OCI-LY3 (cell line): ENCODE results near the gene FRMD4B.

Source experiments
- CTCF ChIP-seq: fragments of 200-600, 300-600 bp; sonication (generic); IDR thresholded peaks from 2 replicates; pipeline ENCODE4 v1.5.1; 2014; ENCODE audit warnings: antibody characterized with exemption, low read length, low read depth
- EZH2phosphoT487 ChIP-seq: fragments of 200-600 bp; shearing (Covaris generic); IDR thresholded peaks from 2 replicates; pipeline ENCODE4 v1.6.1; 2018; ENCODE audit warnings: antibody characterized with exemption, mixed run types, low read depth

DNA sequence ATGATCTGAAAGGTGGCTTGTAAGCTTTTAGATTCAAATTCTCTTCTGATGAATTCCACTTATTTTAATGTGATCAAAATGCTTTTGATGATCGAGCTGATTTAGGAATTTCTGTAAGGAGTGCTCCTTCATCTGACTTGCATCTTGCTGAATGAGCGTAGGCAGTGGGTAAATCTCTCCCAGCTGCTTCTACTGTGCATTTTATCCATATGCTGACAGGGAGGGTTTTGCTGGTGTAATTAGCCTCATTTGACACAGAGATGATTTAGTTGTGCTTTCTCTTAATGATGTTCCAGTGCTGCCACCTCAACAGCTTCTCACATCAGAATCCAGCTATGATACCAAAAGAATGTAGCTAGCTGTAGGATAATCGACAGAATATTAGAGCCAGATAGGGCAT is 259.7 kb downstream of the FRMD4B start:
- TF ChIP-seq CTCF, result no peak
- no peak for TF ChIP-seq EZH2phosphoT487
